ENCODE results near the gene LRRC70. TPM values are rescaled to one million over a fixed set of nuclear protein-coding genes. Genes with fewer than 3 reads are reported as not detected.

The LRRC70 gene
- total RNA-seq, 4 donors from 2014 or later = 8.0 to 15.3 (median 10.4) TPM

DNA sequence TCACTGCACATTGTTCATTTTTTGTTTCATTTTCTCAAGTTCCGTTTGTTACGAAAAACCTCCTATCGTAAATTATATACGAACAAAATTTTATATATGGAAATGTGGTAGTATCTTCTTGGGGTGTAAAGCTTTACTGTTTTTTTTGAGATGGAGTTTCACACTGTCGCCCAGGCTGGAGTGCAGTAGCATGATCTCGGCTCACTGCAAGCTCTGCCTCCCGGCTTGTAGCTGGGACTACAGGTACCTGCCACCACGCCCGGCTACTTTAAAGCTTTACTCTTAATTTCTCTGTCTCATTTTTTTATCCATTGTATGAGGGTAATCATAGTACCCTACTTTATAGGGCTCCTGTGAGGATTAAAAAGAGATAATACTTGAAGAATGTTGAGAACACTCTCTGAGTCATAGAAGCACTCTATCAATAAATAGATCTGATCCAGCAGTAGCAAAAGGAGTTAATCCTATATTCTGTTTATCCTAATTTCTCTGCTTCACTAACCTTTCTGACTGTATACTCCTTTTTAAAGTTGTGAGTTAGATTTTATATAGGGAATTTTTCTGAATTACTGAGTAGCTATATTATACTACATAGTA lies 5.6 kb upstream of the LRRC70 start:
- DNase-seq = no peak
- H3K4me3 ChIP-seq (replicated peaks in 1 of 3) = no peak overlapping the region
- H3K27ac ChIP-seq = no peak overlapping the region
- H3K36me3 ChIP-seq = no peaks in the 10 kb centered on the region
- intact Hi-C loops (cut with DNase I) = no loop called here
- H3K27me3 ChIP-seq = no peaks in the 10 kb centered on the region
- no peak for TF ChIP-seq POLR2A (IDR thresholded peaks at IDR 0.05)
- TF ChIP-seq, protein P1, sequence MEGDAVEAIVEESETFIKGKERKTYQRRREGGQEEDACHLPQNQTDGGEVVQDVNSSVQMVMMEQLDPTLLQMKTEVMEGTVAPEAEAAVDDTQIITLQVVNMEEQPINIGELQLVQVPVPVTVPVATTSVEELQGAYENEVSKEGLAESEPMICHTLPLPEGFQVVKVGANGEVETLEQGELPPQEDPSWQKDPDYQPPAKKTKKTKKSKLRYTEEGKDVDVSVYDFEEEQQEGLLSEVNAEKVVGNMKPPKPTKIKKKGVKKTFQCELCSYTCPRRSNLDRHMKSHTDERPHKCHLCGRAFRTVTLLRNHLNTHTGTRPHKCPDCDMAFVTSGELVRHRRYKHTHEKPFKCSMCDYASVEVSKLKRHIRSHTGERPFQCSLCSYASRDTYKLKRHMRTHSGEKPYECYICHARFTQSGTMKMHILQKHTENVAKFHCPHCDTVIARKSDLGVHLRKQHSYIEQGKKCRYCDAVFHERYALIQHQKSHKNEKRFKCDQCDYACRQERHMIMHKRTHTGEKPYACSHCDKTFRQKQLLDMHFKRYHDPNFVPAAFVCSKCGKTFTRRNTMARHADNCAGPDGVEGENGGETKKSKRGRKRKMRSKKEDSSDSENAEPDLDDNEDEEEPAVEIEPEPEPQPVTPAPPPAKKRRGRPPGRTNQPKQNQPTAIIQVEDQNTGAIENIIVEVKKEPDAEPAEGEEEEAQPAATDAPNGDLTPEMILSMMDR (IDR thresholded peaks at IDR 0.05) = no peak
- no peaks in the 10 kb centered on the region for H3K9me3 ChIP-seq
- WGBS, 2 donors = 94 to 95% methylated on average over 9 of the region's 9 CpGs
- H3K4me1 ChIP-seq = peaks cover 9 to 12% of the 10 kb centered on the region in 2 donors

DNA sequence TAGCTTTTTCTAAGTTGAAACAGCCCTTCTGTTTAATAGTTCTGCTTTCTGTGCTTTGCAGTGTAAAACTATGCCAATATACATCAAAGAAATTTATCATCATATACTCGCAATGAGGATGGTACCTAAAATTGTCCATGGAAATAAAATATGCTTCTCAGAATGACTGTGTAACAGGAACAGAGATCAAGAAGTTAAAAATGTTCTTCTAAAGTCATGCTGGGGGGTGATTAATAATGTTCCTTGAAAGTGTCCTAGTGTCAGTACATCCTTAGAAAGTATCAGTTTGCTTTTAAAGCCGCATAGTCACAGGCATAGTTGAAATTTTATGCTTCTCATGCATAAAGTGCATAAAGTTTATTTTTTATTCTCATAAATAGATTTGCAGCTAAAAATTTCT lies 4.0 kb upstream of the LRRC70 start:
- H3K4me3 ChIP-seq (replicated peaks in 1 of 3) = no peak overlapping the region
- DNase-seq = no peak
- WGBS, 2 donors = 86 to 95% methylated on average over 2 of the region's 2 CpGs
- no peaks in the 10 kb centered on the region for H3K36me3 ChIP-seq
- H3K4me1 ChIP-seq = peaks cover 9 to 12% of the 10 kb centered on the region in 2 donors
- no peak overlapping the region for H3K27ac ChIP-seq
- H3K9me3 ChIP-seq = no peaks in the 10 kb centered on the region
- no peak for TF ChIP-seq POLR2A (IDR thresholded peaks at IDR 0.05)
- TF ChIP-seq, protein P1 (IDR thresholded peaks at IDR 0.05) = no peak
- intact Hi-C loops (cut with DNase I) = no loop called here
- no peaks in the 10 kb centered on the region for H3K27me3 ChIP-seq

DNA sequence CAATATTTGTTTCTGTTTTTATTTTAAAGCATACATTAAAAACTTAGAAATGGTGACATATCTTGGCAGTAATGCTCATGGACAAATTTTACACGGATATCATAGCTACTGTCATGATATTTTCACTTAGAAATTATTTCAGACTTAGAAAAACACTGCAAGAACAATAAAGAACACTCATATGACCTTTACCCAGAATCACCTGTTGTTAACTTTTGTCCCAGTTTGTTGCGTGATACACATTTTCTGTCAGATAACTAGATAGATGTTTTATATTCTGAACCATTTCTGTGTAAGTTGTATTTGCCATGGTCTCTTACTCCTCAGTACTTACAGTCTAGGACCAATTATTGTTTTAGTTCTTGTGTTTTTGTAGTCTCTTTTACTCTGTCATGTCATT lies 3.6 kb upstream of the LRRC70 start:
- 76 to 78% methylated on average over 2 of the region's 2 CpGs for WGBS, 2 donors
- Histone ChIP-seq H3K4me3 (replicated peaks in 1 of 3) (no peak overlapping the region), H3K9me3 (no peaks in the 10 kb centered on the region), H3K36me3 (no peaks in the 10 kb centered on the region), H3K27me3 (no peaks in the 10 kb centered on the region), H3K27ac (no peak overlapping the region), H3K4me1 (peaks cover 9 to 12% of the 10 kb centered on the region in 2 donors)
- DNase-seq = no peak
- TF ChIP-seq, protein P1 (IDR thresholded peaks at IDR 0.05) = no peak
- TF ChIP-seq POLR2A (IDR thresholded peaks at IDR 0.05) = no peak
- intact Hi-C loops (cut with DNase I) = no loop called here

DNA sequence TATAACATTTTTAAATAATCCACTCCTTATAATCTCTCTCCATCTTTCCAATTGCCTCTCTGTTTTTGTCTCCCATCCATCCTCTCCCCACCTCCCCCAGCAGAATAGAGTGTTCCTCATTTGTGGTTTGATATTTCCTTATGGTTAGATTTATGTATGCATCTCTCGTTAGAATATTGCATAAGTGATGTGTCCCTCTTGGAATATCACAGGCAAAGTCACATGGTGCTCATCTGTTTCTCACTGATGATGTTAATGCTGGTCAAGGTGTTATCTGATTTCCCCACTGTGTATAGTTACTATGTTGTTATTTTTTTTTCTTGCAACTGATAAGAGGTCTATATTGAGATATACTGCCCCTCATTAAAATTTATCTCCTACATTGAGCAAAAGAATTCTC lies 3.1 kb upstream of the LRRC70 start:
- Histone ChIP-seq H3K4me1 (peaks cover 9 to 12% of the 10 kb centered on the region in 2 donors), H3K27me3 (no peaks in the 10 kb centered on the region), H3K36me3 (no peaks in the 10 kb centered on the region), H3K27ac (no peak overlapping the region), H3K4me3 (replicated peaks in 1 of 3) (no peak overlapping the region), H3K9me3 (no peaks in the 10 kb centered on the region)
- intact Hi-C loops (cut with DNase I) = no loop called here
- DNase-seq = no peak
- TF ChIP-seq POLR2A (IDR thresholded peaks at IDR 0.05) = no peak
- TF ChIP-seq, protein P1 (IDR thresholded peaks at IDR 0.05) = no peak
- 84 to 86% methylated on average over 1 of the region's 1 CpG for WGBS, 2 donors

DNA sequence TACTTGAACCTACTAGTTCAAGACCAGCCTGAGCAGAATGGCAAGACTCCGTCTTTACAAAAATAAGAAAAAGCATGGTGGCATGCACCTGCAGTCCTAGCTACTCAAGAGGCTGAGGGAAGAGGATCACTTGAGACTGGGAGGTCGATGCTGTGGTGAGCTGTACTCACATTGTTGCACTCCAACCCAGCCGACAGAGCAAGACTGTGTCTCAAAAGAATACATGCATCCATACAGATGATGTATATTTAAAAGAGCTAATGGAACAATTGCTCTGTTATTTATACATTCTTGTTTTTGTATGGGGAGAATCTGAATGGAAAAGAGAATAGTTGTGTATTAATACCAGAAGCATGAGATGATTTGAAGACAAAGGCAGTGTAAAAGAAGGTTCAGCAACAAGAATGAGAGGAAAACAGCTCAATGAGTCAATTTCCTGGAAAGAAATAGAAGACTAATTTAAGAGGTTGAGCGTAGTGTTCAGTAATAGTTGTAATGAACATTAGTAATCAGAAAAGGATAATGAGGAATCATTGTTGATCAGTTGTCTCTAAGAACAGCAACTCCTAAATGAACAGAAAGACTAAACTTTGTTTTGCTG lies 1.9 kb upstream of the LRRC70 start:
- Histone ChIP-seq H3K4me1 (peaks cover 9 to 12% of the 10 kb centered on the region in 2 donors), H3K4me3 (replicated peaks in 1 of 3) (no peak overlapping the region), H3K36me3 (no peaks in the 10 kb centered on the region), H3K27me3 (no peaks in the 10 kb centered on the region), H3K27ac (no peak overlapping the region), H3K9me3 (no peaks in the 10 kb centered on the region)
- WGBS, 2 donors = 79 to 83% methylated on average over 4 of the region's 4 CpGs
- intact Hi-C loops (cut with DNase I) = no loop called here
- TF ChIP-seq, protein P1 (IDR thresholded peaks at IDR 0.05) = no peak
- TF ChIP-seq POLR2A (IDR thresholded peaks at IDR 0.05) = no peak
- DNase-seq = no peak
